MM.1S (cell line): ENCODE results near the gene ROPN1L.
A peak's percentile ranks its signal among the peaks of the same experiment; 100 is the strongest.

Experiments used
- DNase-seq: peaks from one replicate; pipeline ENCODE4 v3.0.0-alpha.2; 2015
- H2AFZ ChIP-seq: fragments of 300-600 bp; sonication (generic); 2 replicates; pipeline ENCODE4 v1.6.0; 2016; ENCODE audit warnings: antibody characterized with exemption, low read length
- H3F3A ChIP-seq: fragments of 300-600 bp; sonication (generic); 2 replicates; pipeline ENCODE4 v1.6.1; 2016; ENCODE audit warnings: mild to moderate bottlenecking, antibody characterized with exemption, low read length, moderate library complexity, mixed read lengths; ENCODE audit not compliant: insufficient read depth
- H3K27ac ChIP-seq: fragments of 300-600 bp; sonication (generic); 2 replicates; pipeline ENCODE4 v1.5.1; 2016; ENCODE audit warnings: mild to moderate bottlenecking, low read length
- H3K27me3 ChIP-seq: fragments of 300-600 bp; sonication (generic); replicated peaks from 2 replicates; pipeline ENCODE4 v1.6.0; 2016; ENCODE audit warnings: low read length; ENCODE audit not compliant: insufficient read depth
- H3K36me3 ChIP-seq: fragments of 300-600 bp; sonication (generic); replicated peaks from 2 replicates; pipeline ENCODE4 v1.6.1; 2016; ENCODE audit warnings: mild to moderate bottlenecking, low read length, mixed read lengths; ENCODE audit not compliant: insufficient read depth
- H3K4me1 ChIP-seq: fragments of 300-600 bp; sonication (generic); 2 replicates; pipeline ENCODE4 v1.6.1; 2016; ENCODE audit warnings: low read length, mixed read lengths
- H3K4me2 ChIP-seq: fragments of 300-600 bp; sonication (generic); 2 replicates; pipeline ENCODE4 v1.6.0; 2016; ENCODE audit warnings: low read depth, low read length
- H3K4me3 ChIP-seq: fragments of 300-600 bp; sonication (generic); 2 replicates; pipeline ENCODE4 v1.5.1; 2016; ENCODE audit warnings: low read length, mixed read lengths
- H3K79me2 ChIP-seq: fragments of 300-600 bp; sonication (generic); 2 replicates; pipeline ENCODE4 v1.6.1; 2016; ENCODE audit warnings: mixed run types, low read length, mixed read lengths
- H3K9ac ChIP-seq: fragments of 300-600 bp; sonication (generic); 2 replicates; pipeline ENCODE4 v1.6.1; 2016; ENCODE audit warnings: low read length, mixed read lengths
- H3K9me2 ChIP-seq: fragments of 300-600 bp; sonication (generic); replicated peaks from 2 replicates; pipeline ENCODE4 v1.6.1; 2016; ENCODE audit warnings: mild to moderate bottlenecking, low read length, mixed read lengths; ENCODE audit not compliant: insufficient read depth
- H3K9me3 ChIP-seq: fragments of 300-600 bp; sonication (generic); replicated peaks from 2 replicates; pipeline ENCODE4 v1.6.1; 2016; ENCODE audit warnings: mild to moderate bottlenecking, low read length, mixed read lengths; ENCODE audit not compliant: insufficient read depth
- H4K20me1 ChIP-seq: fragments of 300-600 bp; sonication (generic); 2 replicates; pipeline ENCODE4 v1.6.1; 2016; ENCODE audit warnings: mild to moderate bottlenecking, low read length, moderate library complexity, mixed read lengths; ENCODE audit not compliant: insufficient read depth
- CTCF ChIP-seq: fragments of 300-600 bp; sonication (generic); IDR thresholded peaks from 2 replicates; pipeline ENCODE4 v1.5.1; 2016; ENCODE audit warnings: antibody characterized with exemption, low read length, mixed read lengths
- EZH2 ChIP-seq: fragments of 300-600 bp; sonication (generic); optimal IDR thresholded peaks from 2 replicates; pipeline ENCODE3; 2017; ENCODE audit warnings: low read depth, mild to moderate bottlenecking, antibody characterized with exemption, low read length, mixed read lengths
- EZH2phosphoT487 ChIP-seq: fragments of 300-600 bp; sonication (generic); IDR thresholded peaks from 2 replicates; pipeline ENCODE4 v1.6.1; 2018; ENCODE audit warnings: antibody characterized with exemption, low read length

ROPN1L gene

GRCh38 chr5:10488144-10488543 lies 46.5 kb downstream of the ROPN1L start:
- Histone ChIP-seq H3K9me2 (no peaks in the 10 kb centered on the region), H3K4me1 (peaks cover 28% of the 10 kb centered on the region), H3K79me2 (no peaks in the 10 kb centered on the region), H4K20me1 (no peaks in the 10 kb centered on the region), H3K4me3 (no peak overlapping the region), H3K9ac (no peak overlapping the region), H3K4me2 (no peak overlapping the region), H3K27ac (no peak overlapping the region), H3K9me3 (no peaks in the 10 kb centered on the region), H3K27me3 (no peaks in the 10 kb centered on the region), H3K36me3 (no peaks in the 10 kb centered on the region), H2AFZ (no peak overlapping the region), H3F3A (no peaks in the 10 kb centered on the region; the same call in 1 of the 2 replicates)
- no peak for DNase-seq
- TF ChIP-seq EZH2 (no peak), CTCF (no peak), EZH2phosphoT487 (no peak)

GRCh38 chr5:10489810-10490426 lies 48.2 kb downstream of the ROPN1L start:
- no peaks in the 10 kb centered on the region for H4K20me1 ChIP-seq
- peaks cover 40% of the 10 kb centered on the region for H3K4me1 ChIP-seq
- peak overlapping the region; percentile 50; the same call in 1 of the 2 replicates for H3K27ac ChIP-seq
- no peaks in the 10 kb centered on the region for H3K79me2 ChIP-seq
- no peaks in the 10 kb centered on the region for H3K9me2 ChIP-seq
- no peaks in the 10 kb centered on the region; the same call in 1 of the 2 replicates for H3F3A ChIP-seq
- H3K9ac ChIP-seq, result no peak overlapping the region
- no peaks in the 10 kb centered on the region for H3K9me3 ChIP-seq
- H3K36me3 ChIP-seq, result no peaks in the 10 kb centered on the region
- peak; percentile 52 for DNase-seq
- TF ChIP-seq EZH2phosphoT487 (no peak), EZH2 (no peak), CTCF (no peak)
- peak overlapping the region; percentile 44 for H3K4me2 ChIP-seq
- H3K27me3 ChIP-seq, result no peaks in the 10 kb centered on the region
- peak overlapping the region; percentile 14; the same call in 1 of the 2 replicates for H3K4me3 ChIP-seq
- peak overlapping the region; percentile 41 for H2AFZ ChIP-seq

- H3K27ac ChIP-seq, result no peak overlapping the region
- DNase-seq, result no peak
- no peaks in the 10 kb centered on the region for H3K79me2 ChIP-seq
- H3K9me3 ChIP-seq, result no peaks in the 10 kb centered on the region
- H3K27me3 ChIP-seq, result no peaks in the 10 kb centered on the region
- no peak overlapping the region for H3K4me3 ChIP-seq
- H3K9ac ChIP-seq, result no peak overlapping the region
- no peaks in the 10 kb centered on the region for H4K20me1 ChIP-seq
- H3F3A ChIP-seq, result no peaks in the 10 kb centered on the region; the same call in 1 of the 2 replicates
- H3K4me1 ChIP-seq, result peaks cover 40% of the 10 kb centered on the region
- H2AFZ ChIP-seq, result no peak overlapping the region
- TF ChIP-seq EZH2phosphoT487, result no peak
- no peak for TF ChIP-seq CTCF
- TF ChIP-seq EZH2, result no peak
- H3K9me2 ChIP-seq, result no peaks in the 10 kb centered on the region
- no peaks in the 10 kb centered on the region for H3K36me3 ChIP-seq
- no peak overlapping the region for H3K4me2 ChIP-seq
These were observed 49.4 kb downstream of the ROPN1L start for GRCh38 chr5:10490927-10491672.
